Measurements from ENCODE around the gene ARHGAP11B.
"Not testable (repeated sequence)": the region's sequence is repeated elsewhere in the genome, so short reads cannot be mapped to it uniquely, and the experiment has no call there.

GRCh38 chr15:30675891-30676290, 50.0 kb downstream of the ARHGAP11B start:
- not testable (repeated sequence) for TF ChIP-seq POLR2A, CTCF, EP300, POLR2AphosphoS5 (IDR thresholded peaks at IDR 0.05)
